ENCODE results near the gene CHRNA9. TPM values are rescaled to one million over a fixed set of nuclear protein-coding genes. Genes with fewer than 3 reads are reported as not detected.

CHRNA9 gene
- total RNA-seq, 2 experiments from 2014 or later: 0.22 TPM; not detected in 1

DNA sequence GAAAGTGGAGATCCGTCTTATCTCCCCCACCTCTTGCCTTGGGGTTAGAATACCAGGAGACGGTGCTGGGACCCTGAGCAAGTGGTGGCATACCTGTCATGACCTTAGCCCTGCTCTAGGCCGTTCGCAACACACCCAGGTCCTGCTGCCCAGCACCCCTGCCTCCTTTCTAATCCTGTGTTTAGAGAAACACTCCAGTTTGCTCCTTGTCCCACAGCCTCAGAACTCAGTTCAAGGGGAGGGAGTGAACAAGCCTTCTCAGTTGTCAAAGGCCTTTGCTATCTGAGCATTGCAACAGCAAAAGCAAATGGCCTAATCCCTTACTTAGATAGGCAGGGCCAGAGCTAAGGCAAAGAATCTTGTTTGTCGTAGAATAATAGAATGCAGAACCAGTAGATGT is 67.9 kb downstream of the CHRNA9 start:
- Mint-ChIP-seq H3K36me3 (peaks cover 9% of the 10 kb centered on the region), H3K4me3 (no peak overlapping the region), H3K27ac (no peak overlapping the region), H3K9me3 (peaks cover 8% of the 10 kb centered on the region), H3K4me1 (no peaks in the 10 kb centered on the region), H3K27me3 (no peaks in the 10 kb centered on the region)
- DNase-seq: no peak

Other genes with a start within 250 kb of the CHRNA9 start
- 100 to 1,000 TPM; 112 to 114 TPM for gene RHOH, start 138.3 kb upstream of the CHRNA9 start, total RNA-seq

Measured in activated naive CD8-positive, alpha-beta T cell treated with anti-CD3 and anti-CD28 coated beads for 36 hours (primary cell).